Kidney capillary endothelial cell (primary cell): Measurements from ENCODE around the gene ABRACL.
"Not testable (repeated sequence)": the region's sequence is repeated elsewhere in the genome, so short reads cannot be mapped to it uniquely, and the experiment has no call there.

Source experiments
- DNase-seq: peaks from one replicate; pipeline ENCODE4 v3.0.0-alpha.2; 2018; ENCODE audit warnings: low spot score

The ABRACL gene

DNA sequence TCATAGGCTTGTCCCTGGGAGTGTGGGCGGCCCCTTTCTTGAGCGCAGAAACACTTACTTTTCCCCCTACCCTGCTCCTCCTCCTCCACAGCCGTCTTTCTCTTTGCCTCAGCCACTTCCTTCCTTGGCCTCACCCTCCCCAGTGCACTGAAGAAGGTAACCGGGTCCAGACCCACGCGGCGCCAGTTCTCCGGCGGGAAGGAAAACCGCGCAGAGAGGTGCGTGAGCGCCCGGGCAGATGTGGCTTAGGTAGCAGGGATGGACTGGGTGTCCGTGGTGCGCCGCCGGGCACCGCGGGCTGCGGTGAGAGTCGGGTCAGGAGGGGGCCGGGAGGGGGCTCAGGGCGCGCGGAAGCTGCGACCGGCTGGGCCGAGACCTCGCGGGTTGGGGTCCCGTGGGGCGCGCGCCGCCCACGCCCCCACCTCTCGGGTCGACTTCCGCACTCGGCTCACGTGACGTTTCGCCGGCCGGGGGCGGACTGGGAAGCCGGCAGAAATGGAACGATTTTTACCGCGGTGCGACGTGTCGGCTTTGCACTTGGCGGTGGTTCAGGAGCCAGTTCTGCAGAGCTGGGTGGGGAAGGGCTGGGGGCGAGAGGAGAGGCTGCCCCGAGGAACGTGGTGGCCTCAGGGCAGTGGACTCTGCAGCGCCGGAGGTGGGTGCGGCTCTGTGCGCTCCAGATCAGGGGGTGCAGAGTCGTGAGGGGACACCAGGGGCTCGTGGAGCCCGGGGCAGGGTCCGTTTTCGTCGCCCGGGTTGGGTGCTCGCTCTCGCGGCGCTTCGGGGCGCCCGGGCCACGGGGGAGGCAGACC lies at the start of gene ABRACL:
Gene ABRACL (plus strand): TSS at position 88 of the 812 bp plus-strand sequence. CDS start 5,416 bp downstream, outside the sequence.
- DNase-seq: no peak

- no peak for DNase-seq
Measured at GRCh38 chr6:138979365-138979764, 49.2 kb upstream of the ABRACL start.

- DNase-seq: no peak
Measured at GRCh38 chr6:138979813-138980668, 48.5 kb upstream of the ABRACL start.

DNA sequence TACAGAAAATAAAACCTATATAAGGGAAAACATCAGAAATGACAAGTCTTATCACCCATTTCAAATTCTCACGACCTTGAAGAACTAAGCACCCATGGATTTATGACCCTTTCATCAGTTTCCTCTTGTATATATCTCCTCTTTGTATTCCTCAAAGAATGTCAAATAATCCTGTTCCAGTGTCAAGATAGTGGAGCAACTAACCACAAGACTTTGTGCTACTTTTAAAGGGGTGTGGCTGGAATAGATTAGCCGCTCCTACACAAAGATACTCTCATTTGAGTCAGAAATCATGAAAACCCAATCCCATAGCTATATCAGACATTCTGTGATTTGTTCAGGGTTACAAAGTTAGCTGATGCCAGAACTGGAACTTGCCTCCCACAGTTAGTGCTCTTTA lies 47.1 kb upstream of the ABRACL start:
- DNase-seq: no peak

- DNase-seq: no peak
Measured at GRCh38 chr6:138986578-138986977, 42.0 kb upstream of the ABRACL start.

DNA sequence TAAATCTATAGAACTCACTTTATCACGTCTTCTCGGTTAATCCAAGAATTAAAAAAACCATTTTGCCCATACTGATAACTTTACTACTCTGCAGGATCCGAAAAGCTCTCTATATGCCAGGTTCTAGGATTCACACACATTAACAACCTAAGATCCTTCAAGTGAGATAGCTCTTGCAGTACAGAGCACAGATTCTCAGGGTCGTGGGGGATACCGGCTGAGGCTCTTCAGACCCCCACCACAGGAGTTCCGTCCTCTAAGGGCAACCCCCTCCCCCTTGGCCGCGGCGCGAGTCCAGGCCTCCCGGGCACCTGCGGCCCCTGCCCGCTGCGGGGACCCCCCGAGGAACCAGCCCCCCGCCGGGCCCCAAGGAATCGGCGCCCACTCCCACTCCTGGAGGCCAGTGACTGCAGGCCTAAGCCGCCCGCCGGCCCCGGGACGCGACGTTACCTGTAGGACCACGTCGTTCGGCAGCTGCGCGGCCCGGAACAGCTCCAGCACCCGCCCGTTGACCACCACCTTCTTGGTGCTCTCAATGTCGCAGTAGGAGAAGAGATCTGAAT lies 41.4 kb upstream of the ABRACL start:
- no peak for DNase-seq

DNA sequence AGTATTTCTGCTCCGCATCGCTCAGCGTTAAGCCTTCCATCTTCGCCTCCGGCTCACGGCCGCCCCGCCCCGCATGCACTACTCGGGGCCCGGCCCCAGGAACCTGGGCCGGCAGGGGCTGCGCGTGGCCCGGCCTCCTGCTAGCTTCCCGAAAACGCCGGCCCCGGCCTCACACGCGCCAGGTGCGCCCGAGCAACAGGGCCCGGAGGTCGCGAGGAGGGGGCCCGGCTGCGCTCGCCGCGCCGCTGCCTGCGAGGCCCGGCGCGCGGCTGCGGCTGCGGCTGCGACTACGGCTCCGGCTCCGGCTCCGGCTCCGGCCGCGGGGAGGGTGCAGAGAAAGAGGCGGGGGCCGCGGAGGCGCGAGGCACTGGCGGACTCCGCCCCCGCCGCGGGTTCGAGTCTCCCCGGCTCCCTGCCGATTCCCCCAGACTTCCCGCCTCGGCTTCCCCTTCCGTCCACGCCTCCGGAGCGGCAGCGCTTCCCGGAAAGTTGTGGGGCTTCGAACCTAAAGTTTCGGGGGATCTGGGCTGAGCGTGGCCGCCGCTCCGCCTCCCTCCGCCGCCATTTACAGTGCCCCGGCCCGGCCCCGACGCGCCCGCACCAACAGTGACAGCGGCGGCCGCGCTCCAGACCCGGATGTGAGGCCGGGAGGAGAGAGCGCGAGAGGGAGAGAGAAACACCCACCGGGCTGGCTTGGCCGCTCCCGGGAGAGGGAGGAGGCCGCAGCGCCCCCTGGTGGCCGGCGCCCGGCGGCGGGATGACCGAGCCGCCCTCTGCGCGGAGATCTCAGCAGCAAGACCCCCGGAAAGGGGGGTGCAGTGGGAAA lies 40.7 kb upstream of the ABRACL start, which contains the start of gene REPS1:
Gene REPS1 (minus strand): TSS at position 611 of the 826 bp plus-strand sequence. CDS start 571 bp downstream, at position 40.
- peak; percentile 87 for DNase-seq

DNA sequence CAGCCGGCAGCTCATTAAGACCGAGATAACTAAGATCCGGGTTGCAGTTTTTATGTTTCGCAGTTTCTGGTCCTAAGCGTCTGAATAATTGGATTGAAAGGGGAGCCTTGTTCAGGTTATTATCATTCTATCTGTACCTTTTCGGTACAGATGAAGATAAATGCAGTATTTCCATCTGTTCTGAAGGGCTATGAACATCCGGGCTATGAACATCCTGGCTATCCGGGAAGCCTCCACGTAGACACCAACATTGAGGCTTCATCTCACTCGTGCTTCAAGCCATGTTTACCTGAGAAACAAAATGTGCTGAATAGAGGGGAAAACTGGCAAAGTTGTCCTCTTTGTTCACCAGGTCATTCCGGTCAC lies 40.1 kb upstream of the ABRACL start:
- DNase-seq: no peak

DNA sequence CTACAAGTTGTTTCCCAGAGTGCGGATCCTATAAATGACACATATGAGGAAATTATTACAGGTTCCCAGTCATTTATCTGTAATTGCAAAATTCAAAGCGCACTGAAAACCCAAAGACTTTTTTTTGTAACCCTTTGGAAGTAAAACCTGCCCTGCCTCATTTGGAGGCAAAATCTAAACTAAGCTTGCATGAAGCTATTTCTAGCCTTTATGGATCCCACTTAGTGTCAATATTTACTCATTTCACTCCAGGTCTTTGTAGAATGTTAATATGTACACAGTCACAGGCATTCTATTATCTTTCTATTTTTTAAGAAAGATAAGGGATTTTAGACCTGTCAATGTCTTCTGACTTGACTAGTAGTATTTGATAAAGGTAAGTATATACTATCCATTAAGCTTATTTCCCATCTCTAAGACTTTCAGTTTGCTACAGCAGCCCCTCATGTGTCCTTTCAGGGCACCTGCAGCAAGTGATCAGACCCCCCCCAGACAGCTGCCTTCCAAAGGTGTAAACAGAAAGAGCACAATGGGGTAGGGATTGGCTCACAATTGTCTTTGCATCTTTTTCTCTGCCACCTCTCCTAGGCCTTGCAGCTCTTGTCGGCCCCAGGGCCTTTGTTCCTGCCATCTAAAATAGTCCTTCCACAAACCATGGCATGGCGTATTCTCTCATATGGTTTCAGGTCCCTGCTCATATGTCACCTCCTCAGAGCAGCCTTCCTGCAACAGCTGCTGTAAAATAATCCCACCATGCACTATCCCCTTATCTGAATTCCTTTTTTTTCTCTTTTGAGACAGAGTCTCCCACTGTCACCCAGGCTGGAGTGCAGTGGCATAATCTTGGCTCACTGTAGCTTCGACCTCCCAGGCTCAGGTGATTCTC lies 39.2 kb upstream of the ABRACL start:
- DNase-seq: no peak

DNA sequence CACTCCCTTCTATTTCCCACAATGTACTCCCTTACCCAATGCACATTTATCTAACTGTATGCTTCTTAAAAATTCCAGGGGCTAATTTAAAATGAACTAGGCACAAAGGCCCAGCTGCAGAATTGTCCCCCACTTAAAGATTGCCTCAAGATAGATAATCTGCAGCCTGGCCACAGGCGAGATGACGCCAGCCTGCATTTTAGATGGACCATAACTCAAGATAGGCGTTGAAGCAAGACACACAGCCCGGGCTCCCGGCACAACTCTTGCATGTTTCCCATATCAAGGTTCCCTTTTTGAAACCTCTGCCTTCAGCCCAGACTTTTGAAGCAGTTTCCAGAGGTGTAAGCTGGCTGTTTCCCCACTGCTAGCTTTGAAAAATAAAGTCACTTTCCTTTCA lies 37.3 kb upstream of the ABRACL start:
- no peak for DNase-seq

GRCh38 chr6:138992965-138993364 lies 35.6 kb upstream of the ABRACL start:
- DNase-seq: not testable (repeated sequence)

- not testable (repeated sequence) for DNase-seq
Measured at GRCh38 chr6:138993410-138993809, 35.1 kb upstream of the ABRACL start.

GRCh38 chr6:138996524-138996923 lies 32.0 kb upstream of the ABRACL start:
- DNase-seq: no peak

- DNase-seq: no peak
Measured at GRCh38 chr6:138997136-138997535, 31.4 kb upstream of the ABRACL start.

GRCh38 chr6:138999949-139000725 lies 28.4 kb upstream of the ABRACL start:
- no peak for DNase-seq

- DNase-seq: no peak
Measured at GRCh38 chr6:139003751-139004150, 24.8 kb upstream of the ABRACL start.

- no peak for DNase-seq
Measured at GRCh38 chr6:139006477-139006876, 22.1 kb upstream of the ABRACL start.

DNA sequence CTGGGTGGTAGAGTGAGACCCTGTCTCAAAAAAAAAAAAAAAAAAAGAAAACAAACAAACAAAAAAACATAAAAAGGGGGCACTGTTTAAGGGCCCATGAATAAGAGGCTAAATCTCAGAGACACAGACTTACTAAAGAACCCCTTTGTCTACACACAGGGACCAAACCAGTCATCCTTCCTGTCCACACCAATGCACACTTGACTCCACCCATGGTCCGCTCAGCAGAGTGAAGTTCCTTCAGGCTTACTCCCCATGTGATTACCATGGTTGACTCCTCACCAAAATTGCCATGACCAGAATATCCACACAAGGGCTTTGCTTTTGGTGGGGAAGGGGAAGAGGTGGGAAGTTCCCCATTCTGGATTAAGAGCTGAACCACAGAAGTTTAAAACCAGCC lies 21.1 kb upstream of the ABRACL start:
- no peak for DNase-seq

DNA sequence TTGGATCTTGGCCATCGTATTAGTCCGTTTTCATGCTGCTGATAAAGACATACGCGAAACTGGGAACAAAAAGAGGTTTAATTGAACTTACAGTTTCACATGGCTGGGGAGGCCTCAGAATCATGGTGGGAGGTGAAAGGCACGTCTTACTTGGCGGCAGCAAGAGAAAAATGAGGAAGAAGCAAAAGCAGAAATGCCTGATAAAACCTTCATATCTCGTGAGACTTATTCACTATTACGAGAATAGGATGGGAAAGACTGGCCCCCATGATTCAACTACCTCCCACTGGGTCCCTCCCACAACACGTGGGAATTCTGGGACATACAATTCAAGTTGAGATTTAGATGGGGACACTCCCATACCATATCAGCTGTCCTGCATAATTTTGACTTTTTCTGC lies 20.4 kb upstream of the ABRACL start:
- DNase-seq: no peak

GRCh38 chr6:139010674-139011073 lies 17.9 kb upstream of the ABRACL start:
- DNase-seq: no peak
